SJCRH30 (cell line): ENCODE data around the gene ACTR1B. TPM values are rescaled to one million over a fixed set of nuclear protein-coding genes. Genes with fewer than 3 reads are reported as not detected.
"Not testable (repeated sequence)": the region's sequence is repeated elsewhere in the genome, so short reads cannot be mapped to it uniquely, and the experiment has no call there.

ENCODE experiments used
- DNase-seq, 2 experiments: peaks; one replicate each; pipeline ENCODE4 v3.0.0-alpha.2; 2015 to 2020
- H3K27ac ChIP-seq: fragments of 250-450 bp; sonication (Bioruptor Pico); 2 replicates; pipeline ENCODE4 v1.5.1; 2020; ENCODE audit warnings: mild to moderate bottlenecking, moderate library complexity
- H3K27me3 ChIP-seq: fragments of 250-450 bp; sonication (Bioruptor Pico); 2 replicates; pipeline ENCODE4 v1.5.1; 2020; ENCODE audit warnings: mild to moderate bottlenecking, moderate library complexity
- H3K36me3 ChIP-seq: fragments of 250-450 bp; sonication (Bioruptor Pico); 2 replicates; pipeline ENCODE4 v1.5.1; 2020; ENCODE audit warnings: mild to moderate bottlenecking, moderate library complexity
- H3K4me1 ChIP-seq: fragments of 250-450 bp; sonication (Bioruptor Pico); 2 replicates; pipeline ENCODE4 v1.5.1; 2020; ENCODE audit warnings: mild to moderate bottlenecking, moderate library complexity
- H3K4me3 ChIP-seq: fragments of 250-450 bp; sonication (Bioruptor Pico); 2 replicates; pipeline ENCODE4 v1.5.1; 2020; ENCODE audit warnings: mild to moderate bottlenecking, moderate library complexity
- H3K9me3 ChIP-seq: fragments of 250-450 bp; sonication (Bioruptor Pico); replicated peaks from 2 replicates; pipeline ENCODE4 v1.5.1; 2020; ENCODE audit warnings: mild to moderate bottlenecking, moderate library complexity
- total RNA-seq: library from RNA; depleted of rRNA; stranded (reverse); fragments of >200 nt; shearing (Covaris generic); gene quantifications from 2 replicates; pipeline ENCODE4 v1.2.3, GENCODE V29; 2014

Gene ACTR1B
- total RNA-seq, 1 experiment from 2014 or later: 31.6 TPM

DNA sequence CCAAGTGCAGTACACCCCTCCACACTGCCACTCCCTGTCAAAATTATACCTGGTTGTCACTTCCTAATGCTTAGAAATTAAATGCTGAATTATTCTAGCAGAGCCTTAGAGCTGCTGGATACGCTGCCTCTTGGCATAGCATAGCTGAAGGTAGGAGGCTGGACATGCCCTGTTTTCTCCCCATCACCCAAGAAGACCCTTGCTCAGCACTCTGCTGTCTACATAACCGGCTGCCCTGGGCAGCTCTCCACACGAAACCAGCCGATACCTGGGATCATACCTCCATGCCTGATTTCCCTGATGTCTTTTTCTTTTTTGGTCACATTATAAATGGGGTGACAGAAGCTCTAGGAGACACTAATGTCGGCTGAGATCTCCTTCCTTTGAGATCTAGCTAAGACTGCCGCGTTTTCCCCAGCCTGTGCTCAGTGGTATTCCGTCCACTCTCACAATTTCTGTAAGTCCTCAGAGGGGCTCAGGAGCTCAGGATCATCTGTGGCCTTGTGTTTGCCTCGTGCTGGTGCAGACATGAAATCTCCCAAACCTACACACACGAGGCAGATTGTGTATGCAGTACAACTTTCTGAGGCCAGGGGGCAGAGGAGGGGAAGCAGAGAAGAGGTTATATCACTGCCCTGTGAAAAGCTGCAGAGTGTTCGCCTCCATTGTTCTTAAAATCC lies 36.1 kb upstream of the ACTR1B start:
- no peak overlapping the region for H3K27ac ChIP-seq
- no peaks in the 10 kb centered on the region; the same call in 1 of the 2 replicates for H3K4me1 ChIP-seq
- no peaks in the 10 kb centered on the region for H3K36me3 ChIP-seq
- no peaks in the 10 kb centered on the region for H3K27me3 ChIP-seq
- peak; percentile 60 to 78 for DNase-seq
- H3K9me3 ChIP-seq: no peaks in the 10 kb centered on the region
- no peak overlapping the region for H3K4me3 ChIP-seq

DNA sequence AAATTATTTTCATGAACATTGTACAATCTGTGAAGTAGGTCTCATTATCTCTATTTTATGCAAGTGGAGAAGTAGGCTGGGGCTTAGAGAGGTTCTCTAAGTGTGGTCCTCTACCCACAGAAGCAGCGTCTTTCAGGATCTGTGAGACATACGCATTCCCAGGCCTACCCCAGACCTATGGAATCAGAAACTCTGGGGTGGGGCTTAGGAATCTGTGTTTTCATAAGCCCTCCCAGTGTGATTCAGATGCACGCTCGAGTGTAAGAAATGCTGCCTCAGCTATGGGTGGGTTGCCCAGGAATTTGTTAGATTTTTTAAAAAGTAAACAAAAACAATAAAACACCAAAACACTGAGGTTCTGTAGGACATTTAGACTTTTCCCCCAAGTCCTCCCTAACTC lies 34.7 kb upstream of the ACTR1B start:
- Histone ChIP-seq H3K4me1 (no peaks in the 10 kb centered on the region; the same call in none of the 2 replicates), H3K27ac (no peak overlapping the region), H3K27me3 (no peaks in the 10 kb centered on the region), H3K9me3 (no peaks in the 10 kb centered on the region), H3K4me3 (no peak overlapping the region), H3K36me3 (no peaks in the 10 kb centered on the region)
- no peak for DNase-seq

- Histone ChIP-seq H3K4me1 (no peaks in the 10 kb centered on the region; the same call in none of the 2 replicates), H3K27me3 (no peaks in the 10 kb centered on the region), H3K4me3 (no peak overlapping the region), H3K27ac (no peak overlapping the region), H3K9me3 (no peaks in the 10 kb centered on the region; the same call in 1 of the 2 replicates), H3K36me3 (no peaks in the 10 kb centered on the region)
- peak; percentile 78 to 90 for DNase-seq
These were observed 33.7 kb upstream of the ACTR1B start for GRCh38 chr2:97697252-97698235.

- DNase-seq: no peak
- H3K27me3 ChIP-seq: no peaks in the 10 kb centered on the region
- no peaks in the 10 kb centered on the region; the same call in 1 of the 2 replicates for H3K4me1 ChIP-seq
- no peak overlapping the region for H3K4me3 ChIP-seq
- H3K27ac ChIP-seq: no peak overlapping the region
- H3K9me3 ChIP-seq: no peaks in the 10 kb centered on the region; the same call in 1 of the 2 replicates
- no peaks in the 10 kb centered on the region for H3K36me3 ChIP-seq
These were observed 31.9 kb upstream of the ACTR1B start for GRCh38 chr2:97695744-97696143.

DNA sequence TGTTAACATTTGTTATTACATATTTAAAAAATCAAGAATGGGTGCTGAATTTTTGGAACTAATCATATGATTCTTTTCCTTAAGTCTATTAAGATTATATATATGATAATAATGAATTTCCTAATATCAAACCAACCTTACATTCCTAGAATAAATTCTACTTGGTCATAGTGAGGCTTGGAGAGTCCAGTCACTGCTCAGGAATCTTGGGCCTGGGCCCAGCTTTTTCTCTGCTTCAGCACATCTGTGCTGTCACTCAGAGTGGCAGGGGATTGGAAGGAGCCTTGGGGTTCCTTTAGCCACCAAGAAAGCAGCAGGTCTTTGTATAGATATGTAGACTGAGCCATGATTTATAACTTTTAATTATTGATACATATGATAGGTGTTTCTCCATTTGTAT lies 29.6 kb upstream of the ACTR1B start:
- Histone ChIP-seq H3K4me1 (no peaks in the 10 kb centered on the region; the same call in 1 of the 2 replicates), H3K27me3 (no peaks in the 10 kb centered on the region), H3K27ac (no peak overlapping the region), H3K9me3 (no peaks in the 10 kb centered on the region; the same call in 1 of the 2 replicates), H3K36me3 (no peaks in the 10 kb centered on the region), H3K4me3 (no peak overlapping the region)
- DNase-seq: peak; percentile 65 to 69

DNA sequence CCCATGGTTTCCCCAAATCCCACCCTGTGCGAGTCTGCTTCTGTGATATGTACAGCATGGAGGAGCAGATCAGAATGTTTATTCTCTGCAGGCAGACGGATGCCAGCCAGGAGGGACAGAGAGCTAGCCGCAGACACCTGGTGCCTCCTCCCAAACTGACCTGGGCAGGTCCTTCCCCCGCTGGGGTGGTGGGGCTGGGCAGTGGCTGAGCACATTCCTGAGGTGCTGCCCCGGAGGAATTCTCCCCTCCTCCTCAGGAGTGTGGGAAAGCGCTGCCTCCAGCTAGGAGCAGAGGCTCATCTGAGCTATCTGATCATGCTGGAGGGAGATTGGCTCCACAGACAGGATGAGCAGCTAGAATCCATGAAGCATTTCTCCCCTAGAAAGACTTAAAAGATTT lies 27.3 kb upstream of the ACTR1B start:
- no peaks in the 10 kb centered on the region for H3K36me3 ChIP-seq
- DNase-seq: no peak

DNA sequence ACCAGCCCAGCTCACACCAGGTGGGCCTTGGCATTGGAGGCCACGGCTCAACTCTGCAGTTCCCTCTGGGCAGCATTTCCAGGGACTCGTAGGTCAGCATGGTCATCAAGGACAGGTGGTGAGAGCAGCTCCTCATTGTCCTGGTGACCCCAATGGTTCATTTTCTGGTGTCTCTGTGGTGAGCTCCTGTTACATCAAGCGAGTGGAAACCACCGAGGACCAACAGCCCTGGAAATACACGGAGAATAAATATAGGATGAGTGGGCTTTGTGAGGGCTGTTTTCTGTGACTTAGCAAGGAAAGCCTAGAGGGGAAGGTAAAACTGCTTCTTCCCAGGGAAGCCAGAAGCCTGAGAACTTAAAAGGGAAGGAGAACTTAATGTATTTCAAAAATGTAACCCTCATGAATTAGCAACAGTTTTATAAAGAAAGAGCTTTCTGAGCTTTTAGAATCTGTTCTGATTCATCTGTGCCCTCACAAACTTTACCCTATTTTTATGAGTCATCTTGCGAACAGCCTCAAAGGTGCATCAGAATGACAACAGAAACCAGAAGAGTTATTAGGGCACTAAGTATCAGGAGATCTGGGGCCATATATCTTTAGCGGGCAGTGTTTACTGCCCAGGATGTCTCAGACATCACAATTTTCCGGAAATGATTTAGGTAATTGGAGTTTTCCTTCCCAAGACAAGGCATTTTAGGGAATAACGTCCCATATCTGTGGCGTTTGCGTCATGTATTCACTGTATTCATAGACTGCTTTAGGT lies 24.4 kb upstream of the ACTR1B start:
- no peaks in the 10 kb centered on the region; the same call in 1 of the 2 replicates for H3K9me3 ChIP-seq
- no peak for DNase-seq
- H3K27ac ChIP-seq: no peak overlapping the region
- H3K4me1 ChIP-seq: no peaks in the 10 kb centered on the region
- H3K4me3 ChIP-seq: no peak overlapping the region
- no peaks in the 10 kb centered on the region for H3K27me3 ChIP-seq
- H3K36me3 ChIP-seq: no peaks in the 10 kb centered on the region

More for the DNA sequence above, 27.3 kb upstream of the ACTR1B start:
- Histone ChIP-seq H3K4me1 (no peaks in the 10 kb centered on the region; the same call in 1 of the 2 replicates), H3K27ac (no peak overlapping the region), H3K9me3 (no peaks in the 10 kb centered on the region; the same call in 1 of the 2 replicates), H3K4me3 (no peak overlapping the region), H3K27me3 (no peaks in the 10 kb centered on the region)

DNA sequence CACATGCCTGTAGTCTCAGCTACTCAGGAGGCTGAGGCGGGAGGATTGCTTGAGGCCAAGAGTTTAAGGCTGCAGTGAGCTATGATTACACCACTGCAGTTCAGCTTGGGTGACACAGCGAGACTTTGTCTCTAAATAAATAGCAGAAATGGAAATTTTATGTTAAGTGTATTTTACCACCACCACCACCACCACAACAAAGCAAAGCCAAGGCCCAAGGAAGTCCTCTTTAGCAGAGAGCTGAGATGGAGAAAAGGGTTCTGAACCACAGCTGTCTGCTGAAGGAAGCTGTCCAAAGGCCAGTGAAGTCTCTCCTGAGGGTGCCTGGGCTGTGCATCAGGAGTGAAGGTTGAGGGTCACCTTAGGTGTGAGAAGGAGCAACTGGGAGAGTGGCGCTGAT lies 23.4 kb upstream of the ACTR1B start:
- H3K27me3 ChIP-seq, H3K9me3 ChIP-seq, H3K36me3 ChIP-seq, DNase-seq, H3K4me1 ChIP-seq, H3K27ac ChIP-seq, H3K4me3 ChIP-seq: not testable (repeated sequence)

DNA sequence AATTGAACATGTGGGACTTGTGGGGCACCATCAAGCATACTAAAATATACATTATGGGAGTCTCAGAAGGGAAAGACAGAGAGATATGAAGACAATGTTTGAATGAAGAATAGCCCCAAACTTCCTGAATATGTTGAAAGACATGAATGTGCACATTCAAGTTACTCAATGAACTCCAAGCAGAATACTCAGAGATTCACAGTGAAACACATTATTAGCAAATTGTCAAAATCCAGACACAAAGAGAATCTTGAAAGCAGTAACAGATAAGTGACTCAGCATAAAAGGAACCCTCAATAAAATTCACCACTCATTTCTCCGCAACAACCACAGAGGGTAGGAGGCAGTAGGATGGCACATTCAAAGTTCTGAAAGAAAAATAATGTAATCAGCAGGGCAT lies 14.5 kb upstream of the ACTR1B start:
- DNase-seq: no peak
- Histone ChIP-seq H3K36me3 (no peaks in the 10 kb centered on the region), H3K9me3 (no peaks in the 10 kb centered on the region; the same call in 1 of the 2 replicates), H3K27me3 (no peaks in the 10 kb centered on the region), H3K4me1 (peaks cover 5% of the 10 kb centered on the region; the same call in 1 of the 2 replicates), H3K4me3 (no peak overlapping the region), H3K27ac (no peak overlapping the region)

GRCh38 chr2:97677480-97677879 lies 13.6 kb upstream of the ACTR1B start:
- Histone ChIP-seq H3K9me3 (no peaks in the 10 kb centered on the region; the same call in 1 of the 2 replicates), H3K4me3 (no peak overlapping the region), H3K36me3 (no peaks in the 10 kb centered on the region), H3K27me3 (no peaks in the 10 kb centered on the region), H3K4me1 (peaks cover 9% of the 10 kb centered on the region; the same call in 1 of the 2 replicates), H3K27ac (no peak overlapping the region)
- DNase-seq: no peak

GRCh38 chr2:97676620-97677019 lies 12.8 kb upstream of the ACTR1B start:
- Histone ChIP-seq H3K4me3 (no peak overlapping the region), H3K9me3 (no peaks in the 10 kb centered on the region; the same call in 1 of the 2 replicates), H3K27me3 (no peaks in the 10 kb centered on the region), H3K36me3 (no peaks in the 10 kb centered on the region), H3K4me1 (peaks cover 9% of the 10 kb centered on the region; the same call in 1 of the 2 replicates), H3K27ac (no peak overlapping the region)
- no peak for DNase-seq

GRCh38 chr2:97675430-97676113 lies 11.7 kb upstream of the ACTR1B start:
- H3K27me3 ChIP-seq: no peaks in the 10 kb centered on the region
- peak; percentile 23 to 74 for DNase-seq
- no peak overlapping the region for H3K4me3 ChIP-seq
- peaks cover 9% of the 10 kb centered on the region; the same call in 1 of the 2 replicates for H3K4me1 ChIP-seq
- no peaks in the 10 kb centered on the region for H3K36me3 ChIP-seq
- H3K27ac ChIP-seq: no peak overlapping the region
- no peaks in the 10 kb centered on the region; the same call in 1 of the 2 replicates for H3K9me3 ChIP-seq

GRCh38 chr2:97673915-97674283 lies 10.1 kb upstream of the ACTR1B start:
- Histone ChIP-seq H3K9me3 (no peaks in the 10 kb centered on the region; the same call in 1 of the 2 replicates), H3K4me1 (peaks cover 9% of the 10 kb centered on the region; the same call in 1 of the 2 replicates), H3K36me3 (no peaks in the 10 kb centered on the region), H3K27ac (no peak overlapping the region), H3K27me3 (no peaks in the 10 kb centered on the region), H3K4me3 (no peak overlapping the region)
- DNase-seq: no peak
